NCI-H1048 (cell line): ENCODE data around the gene SOCS1.

Source experiments
- DNase-seq: peaks from one replicate; lab custom pipeline; 2025; lab: John Stamatoyannopoulos, UW

SOCS1 gene

GRCh38 chr16:11285842-11286241 is 29.8 kb upstream of the SOCS1 start:
- no peak for DNase-seq

GRCh38 chr16:11283820-11284248 is 27.8 kb upstream of the SOCS1 start:
- no peak for DNase-seq

- DNase-seq, result no peak
These were observed 24.9 kb upstream of the SOCS1 start, which contains the start of gene PRM1 for GRCh38 chr16:11280616-11281522. Gene PRM1, minus strand, starts transcription at chr16:11281330. Its CDS starts 92 bp downstream, at chr16:11281238.

- DNase-seq, result no peak
These were observed 23.0 kb upstream of the SOCS1 start for GRCh38 chr16:11278681-11279628.

GRCh38 chr16:11277607-11278337 is 21.8 kb upstream of the SOCS1 start:
- no peak for DNase-seq

GRCh38 chr16:11276896-11277593 is 21.0 kb upstream of the SOCS1 start:
- no peak for DNase-seq

GRCh38 chr16:11276143-11276895 is 20.3 kb upstream of the SOCS1 start, which contains the start of gene PRM2:
Gene PRM2, minus strand, starts transcription at chr16:11276480. Its CDS starts 110 bp downstream, at chr16:11276370.
- no peak for DNase-seq

- DNase-seq, result no peak
These were observed 19.0 kb upstream of the SOCS1 start for GRCh38 chr16:11274964-11275363.

GRCh38 chr16:11273721-11274324 is 17.8 kb upstream of the SOCS1 start:
- no peak for DNase-seq

- no peak for DNase-seq
These were observed 17.1 kb upstream of the SOCS1 start, which contains the start of gene PRM3 for GRCh38 chr16:11272921-11273720. Gene PRM3, minus strand, starts transcription at chr16:11273629. Its CDS starts 34 bp downstream, at chr16:11273595.

GRCh38 chr16:11272484-11272883 is 16.5 kb upstream of the SOCS1 start:
- DNase-seq, result no peak

GRCh38 chr16:11271610-11272009 is 15.6 kb upstream of the SOCS1 start:
- no peak for DNase-seq

- DNase-seq, result no peak
These were observed 14.7 kb upstream of the SOCS1 start for GRCh38 chr16:11270602-11271162.

- DNase-seq, result no peak
These were observed 12.9 kb upstream of the SOCS1 start, which contains the start of gene TNP2 for GRCh38 chr16:11268921-11269375. Gene TNP2, minus strand, starts transcription at chr16:11269325. Its CDS starts 63 bp downstream, at chr16:11269262.

GRCh38 chr16:11265124-11265523 is 9.1 kb upstream of the SOCS1 start:
- DNase-seq, result no peak

- DNase-seq, result no peak
These were observed 8.3 kb upstream of the SOCS1 start for GRCh38 chr16:11264155-11264832.

GRCh38 chr16:11263737-11264136 is 7.7 kb upstream of the SOCS1 start:
- DNase-seq, result no peak

- no peak for DNase-seq
These were observed 6.9 kb upstream of the SOCS1 start for GRCh38 chr16:11262915-11263314.
